Neural cell (in vitro differentiated cells): Measurements from ENCODE around the gene ELSPBP1. TPM values are rescaled to one million over a fixed set of nuclear protein-coding genes. Genes with fewer than 3 reads are reported as not detected.

Experiments used
- H2AFZ ChIP-seq: fragments of 200-600, 300-800 bp; sonication (generic), shearing (Covaris generic); 2 replicates; pipeline ENCODE4 v1.6.0; 2014; ENCODE audit warnings: low read depth, mild to moderate bottlenecking, antibody characterized with exemption, low read length, moderate library complexity
- H3F3A ChIP-seq: fragments of 200-600 bp; shearing (Covaris generic); 2 replicates; pipeline ENCODE4 v1.6.1; 2016; ENCODE audit warnings: mild to moderate bottlenecking, moderate library complexity, mixed read lengths, antibody characterized with exemption, low read length; ENCODE audit not compliant: insufficient read depth, poor library complexity, severe bottlenecking
- H3K27ac ChIP-seq: fragments of 200-600, 300-800 bp; sonication (generic), shearing (Covaris generic); 2 replicates; pipeline ENCODE4 v1.5.1; 2014; ENCODE audit warnings: mild to moderate bottlenecking, low read length, moderate library complexity
- H3K27me3 ChIP-seq: fragments of 300-800, 200-600 bp; sonication (generic), shearing (Covaris generic); 2 replicates; pipeline ENCODE4 v1.6.0; 2014; ENCODE audit warnings: mild to moderate bottlenecking, low read depth, low read length, moderate library complexity; ENCODE audit not compliant: insufficient read depth
- H3K36me3 ChIP-seq: fragments of 300-800, 200-600 bp; sonication (generic), shearing (Covaris generic); 2 replicates; pipeline ENCODE4 v1.5.1; 2014; ENCODE audit warnings: mild to moderate bottlenecking, antibody characterized with exemption, low read length, moderate library complexity; ENCODE audit not compliant: insufficient read depth
- H3K4me2 ChIP-seq: fragments of 300-800, 200-600 bp; sonication (generic), shearing (Covaris generic); 2 replicates; pipeline ENCODE4 v1.6.0; 2014; ENCODE audit warnings: mild to moderate bottlenecking, low read length
- H3K4me3 ChIP-seq: fragments of 300-800, 200-600 bp; sonication (generic), shearing (Covaris generic); 2 replicates; pipeline ENCODE4 v1.5.1; 2014; ENCODE audit warnings: mild to moderate bottlenecking, low read length, moderate library complexity
- H3K79me2 ChIP-seq: fragments of 200-600 bp; shearing (Covaris generic); replicated peaks from 2 replicates; pipeline ENCODE4 v1.6.0; 2014; ENCODE audit warnings: mild to moderate bottlenecking, low read length, moderate library complexity; ENCODE audit not compliant: insufficient read depth
- H3K9ac ChIP-seq: fragments of 300-800, 200-600 bp; sonication (generic), shearing (Covaris generic); 2 replicates; pipeline ENCODE4 v1.6.1; 2016; ENCODE audit warnings: mild to moderate bottlenecking, low read length, mixed read lengths
- H3K9me2 ChIP-seq: fragments of 200-600 bp; shearing (Covaris generic); 2 replicates; pipeline ENCODE4 v1.6.1; 2016; ENCODE audit warnings: mild to moderate bottlenecking, low read length, mixed read lengths; ENCODE audit not compliant: insufficient read depth
- H3K9me3 ChIP-seq: fragments of 200-600, 300-800 bp; sonication (generic), shearing (Covaris generic); 2 replicates; pipeline ENCODE4 v1.6.1; 2016; ENCODE audit warnings: mild to moderate bottlenecking, mixed run types, low read length, moderate library complexity, mixed read lengths
- H4K20me1 ChIP-seq: fragments of 200-600 bp; shearing (Covaris generic); 2 replicates; pipeline ENCODE4 v1.6.1; 2016; ENCODE audit warnings: mild to moderate bottlenecking, mixed run types; ENCODE audit not compliant: insufficient read depth
- CTCF ChIP-seq: fragments of 450-650 bp; IDR thresholded peaks from 2 replicates; pipeline ENCODE4 v1.5.1; 2014; ENCODE audit warnings: antibody characterized with exemption, mild to moderate bottlenecking, moderate library complexity; ENCODE audit not compliant: poor library complexity, severe bottlenecking
- EP300 ChIP-seq: fragments of 450-650 bp; conservative IDR thresholded peaks from 2 replicates; pipeline ENCODE4 v1.6.1; 2014; ENCODE audit warnings: antibody characterized with exemption, mild to moderate bottlenecking, moderate library complexity; ENCODE audit not compliant: poor library complexity, severe bottlenecking
- MXI1 ChIP-seq: fragments of 450-650 bp; conservative IDR thresholded peaks from 2 replicates; pipeline ENCODE4 v1.6.1; 2014; ENCODE audit warnings: antibody characterized with exemption, mild to moderate bottlenecking; ENCODE audit not compliant: poor library complexity, severe bottlenecking
- POLR2AphosphoS5 ChIP-seq: IDR thresholded peaks from 2 replicates; pipeline ENCODE4 v1.6.1; 2012
- RAD21 ChIP-seq: fragments of 450-650 bp; conservative IDR thresholded peaks from 2 replicates; pipeline ENCODE4 v1.6.1; 2014; ENCODE audit warnings: antibody characterized with exemption, mild to moderate bottlenecking, moderate library complexity
- REST ChIP-seq: IDR thresholded peaks from 2 replicates; pipeline ENCODE4 v1.6.1; 2012; ENCODE audit warnings: borderline replicate concordance
- SMC3 ChIP-seq: fragments of 450-650 bp; conservative IDR thresholded peaks from 2 replicates; pipeline ENCODE4 v1.6.1; 2014; ENCODE audit warnings: antibody characterized with exemption, mild to moderate bottlenecking, moderate library complexity; ENCODE audit not compliant: poor library complexity
- TAF1 ChIP-seq: IDR thresholded peaks from 2 replicates; pipeline ENCODE4 v1.6.1; 2012; ENCODE audit warnings: low read depth
- polyA plus RNA-seq: library from polyadenylated mRNA; depleted of rRNA; stranded (reverse); fragments of >200 nt; gene quantifications from 2 replicates; pipeline ENCODE4 v1.2.3, GENCODE V29; 2014

The ELSPBP1 gene
- polyA plus RNA-seq, 1 donor from 2014 or later = not detected

- no peak overlapping the region for H3K27ac ChIP-seq
These were observed 35.0 kb downstream of the ELSPBP1 start for GRCh38 chr19:48029431-48029830.

GRCh38 chr19:48030073-48030472, 35.6 kb downstream of the ELSPBP1 start:
- Histone ChIP-seq H3K79me2 (no peaks in the 10 kb centered on the region), H3K27me3 (no peaks in the 10 kb centered on the region), H2AFZ (no peak overlapping the region)
- TF ChIP-seq REST = no peak
- no peak for TF ChIP-seq EP300
- no peak for TF ChIP-seq MXI1
- no peak for TF ChIP-seq RAD21
- no peak for TF ChIP-seq CTCF
- TF ChIP-seq POLR2AphosphoS5 = no peak
- no peak for TF ChIP-seq TAF1
- no peak for TF ChIP-seq SMC3

More at GRCh38 chr19:48029431-48029830, 35.0 kb downstream of the ELSPBP1 start:
- H3K9me2 ChIP-seq = no peaks in the 10 kb centered on the region
- TF ChIP-seq CTCF (no peak), TAF1 (no peak), REST (no peak), MXI1 (no peak), EP300 (no peak), RAD21 (no peak)
- H3K4me2 ChIP-seq = no peak overlapping the region
- H3K9ac ChIP-seq = no peak overlapping the region
- H4K20me1 ChIP-seq = no peaks in the 10 kb centered on the region
- no peaks in the 10 kb centered on the region for H3K36me3 ChIP-seq
- H2AFZ ChIP-seq = no peak overlapping the region
- no peaks in the 10 kb centered on the region for H3K9me3 ChIP-seq
- H3F3A ChIP-seq = no peaks in the 10 kb centered on the region
- H3K27me3 ChIP-seq = no peaks in the 10 kb centered on the region
- H3K4me3 ChIP-seq = no peak overlapping the region
- no peaks in the 10 kb centered on the region for H3K79me2 ChIP-seq

More at GRCh38 chr19:48030073-48030472, 35.6 kb downstream of the ELSPBP1 start:
- no peak overlapping the region for H3K27ac ChIP-seq
- H3K4me2 ChIP-seq = no peak overlapping the region
- no peaks in the 10 kb centered on the region for H3K36me3 ChIP-seq
- H3K4me3 ChIP-seq = no peak overlapping the region
- H4K20me1 ChIP-seq = no peaks in the 10 kb centered on the region
- H3F3A ChIP-seq = no peaks in the 10 kb centered on the region
- H3K9ac ChIP-seq = no peak overlapping the region
- no peaks in the 10 kb centered on the region for H3K9me3 ChIP-seq
- H3K9me2 ChIP-seq = no peaks in the 10 kb centered on the region
